Measurements from ENCODE around the gene POM121. TPM values are rescaled to one million over a fixed set of nuclear protein-coding genes. Genes with fewer than 3 reads are reported as not detected.
"Not testable (repeated sequence)": the region's sequence is repeated elsewhere in the genome, so short reads cannot be mapped to it uniquely, and the experiment has no call there.

Gene POM121
- 4.5 and 4.7 TPM in 2 replicates for total RNA-seq

- FAIRE-seq (no peak), DNase-seq (ENCODE audit: low read depth) (peak; percentile 68)
- no peak for TF ChIP-seq CTCF (IDR thresholded peaks at IDR 0.05; ENCODE audit: insufficient read depth, low read length, severe bottlenecking)
- peak within 1 kb of the TSS; percentile 65 for H3K4me3 ChIP-seq (ENCODE audit: low read depth, low read length)
- peaks cover 4% of the 10 kb centered on the region for H3K36me3 ChIP-seq (ENCODE audit: control insufficient read depth, insufficient read depth, low read length)
- H3K27me3 ChIP-seq (ENCODE audit: control insufficient read depth, insufficient read depth, low read length) = no peaks in the 10 kb centered on the region
Observed at GRCh38 chr7:72924733-72925545, at the start of gene POM121. Gene POM121, plus strand, starts transcription at chr7:72925095. Its CDS starts 27 bp downstream, at chr7:72925122.

DNA sequence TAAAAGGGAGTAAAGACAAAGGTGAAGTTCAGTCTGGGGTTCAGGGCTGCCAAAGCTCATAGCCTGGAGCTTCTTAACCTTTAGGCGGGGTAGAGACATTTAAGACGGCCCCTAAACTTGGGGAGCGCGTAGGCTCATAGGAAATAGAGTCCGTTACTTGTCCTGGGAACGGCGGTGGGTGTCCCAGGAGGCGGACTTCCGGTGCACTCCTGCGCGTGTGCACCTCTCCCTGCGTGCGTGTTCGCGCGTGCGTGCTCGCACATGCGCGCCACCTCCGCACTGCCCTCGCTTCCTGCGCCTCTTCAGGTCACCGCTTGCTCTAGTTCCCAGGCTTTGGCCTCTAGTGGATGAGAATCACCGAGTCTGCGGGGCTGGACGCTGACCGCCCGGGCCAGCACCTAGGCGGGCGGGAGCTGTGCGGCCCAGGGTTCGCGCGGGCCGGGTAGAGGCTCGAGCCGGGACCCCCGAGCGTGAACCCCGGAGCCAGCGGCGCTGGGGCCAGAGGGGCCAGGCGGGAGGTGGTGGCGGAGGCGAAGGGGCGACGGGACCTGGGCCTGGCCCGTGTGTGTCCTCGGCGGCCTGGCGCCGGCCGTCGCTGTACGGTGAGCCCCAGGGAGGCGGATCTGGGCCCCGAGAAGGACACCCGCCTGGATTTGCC is 45.7 kb upstream of the POM121 start:
- DNase-seq (ENCODE audit: low read depth) = peak; percentile 63
- peak; percentile 6 for TF ChIP-seq CTCF (IDR thresholded peaks at IDR 0.05; ENCODE audit: insufficient read depth, low read length, severe bottlenecking)
- H3K36me3 ChIP-seq (ENCODE audit: control insufficient read depth, insufficient read depth, low read length); FAIRE-seq; H3K27me3 ChIP-seq (ENCODE audit: control insufficient read depth, insufficient read depth, low read length): not testable (repeated sequence)
- peak overlapping the region; percentile 65 for H3K4me3 ChIP-seq (ENCODE audit: low read depth, low read length)

GRCh38 chr7:72879737-72880215 is 45.1 kb upstream of the POM121 start:
- peak; percentile 43 for DNase-seq (ENCODE audit: low read depth)
- not testable (repeated sequence) for FAIRE-seq

GRCh38 chr7:72891750-72892149 is 33.1 kb upstream of the POM121 start:
- not testable (repeated sequence) for H3K36me3 ChIP-seq (ENCODE audit: control insufficient read depth, insufficient read depth, low read length); H3K27me3 ChIP-seq (ENCODE audit: control insufficient read depth, insufficient read depth, low read length); FAIRE-seq; H3K4me3 ChIP-seq (ENCODE audit: low read depth, low read length); DNase-seq (ENCODE audit: low read depth)

More at GRCh38 chr7:72879737-72880215, 45.1 kb upstream of the POM121 start:
- H3K4me3 ChIP-seq (ENCODE audit: low read depth, low read length) = peak overlapping the region; percentile 65
- H3K27me3 ChIP-seq (ENCODE audit: control insufficient read depth, insufficient read depth, low read length); H3K36me3 ChIP-seq (ENCODE audit: control insufficient read depth, insufficient read depth, low read length): not testable (repeated sequence)

- not testable (repeated sequence) for H3K27me3 ChIP-seq (ENCODE audit: control insufficient read depth, insufficient read depth, low read length); DNase-seq (ENCODE audit: low read depth); FAIRE-seq; H3K4me3 ChIP-seq (ENCODE audit: low read depth, low read length); H3K36me3 ChIP-seq (ENCODE audit: control insufficient read depth, insufficient read depth, low read length)
Observed at GRCh38 chr7:72904740-72905139, 20.2 kb upstream of the POM121 start.

DNA sequence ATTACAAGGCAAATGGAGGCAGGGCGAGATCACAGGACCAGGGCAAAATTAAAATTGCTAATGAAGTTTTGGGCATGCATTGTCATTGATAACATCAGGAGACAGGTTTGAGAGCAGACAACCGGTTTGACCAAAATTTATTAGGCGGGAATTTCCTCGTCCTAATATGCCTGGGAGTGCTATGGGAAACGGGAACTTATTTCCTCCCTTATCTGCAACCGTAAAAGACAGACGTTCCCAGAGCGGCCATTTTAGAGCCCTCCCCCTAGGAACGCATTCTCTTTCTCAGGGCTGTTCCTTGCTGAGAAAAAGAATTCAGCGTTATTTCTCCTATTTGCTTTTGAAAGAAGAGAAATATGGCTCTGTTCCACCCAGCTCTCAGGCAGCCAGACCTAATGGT is 16.5 kb upstream of the POM121 start:
- not testable (repeated sequence) for FAIRE-seq

GRCh38 chr7:72911395-72911794 is 13.5 kb upstream of the POM121 start:
- not testable (repeated sequence) for H3K27me3 ChIP-seq (ENCODE audit: control insufficient read depth, insufficient read depth, low read length); DNase-seq (ENCODE audit: low read depth); FAIRE-seq; H3K36me3 ChIP-seq (ENCODE audit: control insufficient read depth, insufficient read depth, low read length); H3K4me3 ChIP-seq (ENCODE audit: low read depth, low read length)

More for the DNA sequence above, 16.5 kb upstream of the POM121 start:
- not testable (repeated sequence) for DNase-seq (ENCODE audit: low read depth); H3K27me3 ChIP-seq (ENCODE audit: control insufficient read depth, insufficient read depth, low read length); H3K4me3 ChIP-seq (ENCODE audit: low read depth, low read length); H3K36me3 ChIP-seq (ENCODE audit: control insufficient read depth, insufficient read depth, low read length)

DNA sequence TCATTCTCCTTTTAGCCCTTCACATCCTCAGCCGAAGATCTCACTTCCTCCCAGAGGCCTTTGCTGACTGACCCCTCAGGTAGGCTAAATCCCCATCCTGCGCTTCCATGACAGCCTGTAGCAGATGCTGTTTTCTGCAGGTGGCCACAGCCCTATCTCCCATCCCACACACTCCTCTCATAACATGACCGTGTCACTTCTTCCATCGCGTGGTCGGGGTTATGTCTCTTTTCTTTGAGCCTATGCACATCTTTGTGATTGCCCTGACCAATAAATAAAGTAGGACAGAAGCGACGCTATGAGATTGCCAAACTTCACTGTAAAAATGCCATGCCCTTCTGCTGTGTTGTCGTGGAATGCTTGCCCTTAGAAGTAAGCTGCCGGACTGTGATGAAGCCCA is 11.1 kb upstream of the POM121 start:
- DNase-seq (ENCODE audit: low read depth); H3K27me3 ChIP-seq (ENCODE audit: control insufficient read depth, insufficient read depth, low read length); H3K36me3 ChIP-seq (ENCODE audit: control insufficient read depth, insufficient read depth, low read length); H3K4me3 ChIP-seq (ENCODE audit: low read depth, low read length); FAIRE-seq: not testable (repeated sequence)

All from bronchial epithelial cell (primary cell).